ENCODE results near the gene AAR2.
A peak's percentile ranks its signal among the peaks of the same experiment; 100 is the strongest.

The AAR2 gene

GRCh38 chr20:36235892-36236785, at the start of gene AAR2:
Gene AAR2 (plus strand): TSS chr20:36236478. CDS start chr20:36239869, 3,391 bp downstream.
- DNase-seq (ENCODE audit: low read depth) = peak; percentile 34

- DNase-seq (ENCODE audit: low read depth) = no peak
These were observed 42.1 kb upstream of the AAR2 start for GRCh38 chr20:36193977-36194712.

GRCh38 chr20:36196676-36197075, 39.6 kb upstream of the AAR2 start:
- no peak for DNase-seq (ENCODE audit: low read depth)

GRCh38 chr20:36197271-36197670, 39.0 kb upstream of the AAR2 start:
- no peak for DNase-seq (ENCODE audit: low read depth)

GRCh38 chr20:36199345-36200257, 36.7 kb upstream of the AAR2 start:
- peak; percentile 45 for DNase-seq (ENCODE audit: low read depth)

- no peak for DNase-seq (ENCODE audit: low read depth)
These were observed 35.8 kb upstream of the AAR2 start for GRCh38 chr20:36200451-36200850.

GRCh38 chr20:36201198-36201597, 35.1 kb upstream of the AAR2 start:
- DNase-seq (ENCODE audit: low read depth) = no peak

- no peak for DNase-seq (ENCODE audit: low read depth)
These were observed 33.4 kb upstream of the AAR2 start for GRCh38 chr20:36202891-36203338.

GRCh38 chr20:36203861-36204260, 32.4 kb upstream of the AAR2 start:
- DNase-seq (ENCODE audit: low read depth) = no peak

GRCh38 chr20:36205026-36205425, 31.3 kb upstream of the AAR2 start:
- no peak for DNase-seq (ENCODE audit: low read depth)

GRCh38 chr20:36206068-36206467, 30.2 kb upstream of the AAR2 start:
- DNase-seq (ENCODE audit: low read depth) = no peak

GRCh38 chr20:36206641-36207040, 29.6 kb upstream of the AAR2 start:
- no peak for DNase-seq (ENCODE audit: low read depth)

GRCh38 chr20:36207602-36208001, 28.7 kb upstream of the AAR2 start:
- no peak for DNase-seq (ENCODE audit: low read depth)

GRCh38 chr20:36208257-36208656, 28.0 kb upstream of the AAR2 start:
- DNase-seq (ENCODE audit: low read depth) = no peak

- DNase-seq (ENCODE audit: low read depth) = no peak
These were observed 25.7 kb upstream of the AAR2 start for GRCh38 chr20:36210436-36211021.

- DNase-seq (ENCODE audit: low read depth) = no peak
These were observed 22.9 kb upstream of the AAR2 start for GRCh38 chr20:36213362-36213761.

- peak; percentile 26 for DNase-seq (ENCODE audit: low read depth)
These were observed 21.5 kb upstream of the AAR2 start for GRCh38 chr20:36214684-36215256.

GRCh38 chr20:36215778-36216177, 20.5 kb upstream of the AAR2 start:
- no peak for DNase-seq (ENCODE audit: low read depth)

- DNase-seq (ENCODE audit: low read depth) = no peak
These were observed 19.8 kb upstream of the AAR2 start for GRCh38 chr20:36216314-36217025.

- DNase-seq (ENCODE audit: low read depth) = no peak
These were observed 19.1 kb upstream of the AAR2 start for GRCh38 chr20:36217226-36217625.
